ENCODE measurements around the gene EPB41L1.
"Not testable (repeated sequence)": the region's sequence is repeated elsewhere in the genome, so short reads cannot be mapped to it uniquely, and the experiment has no call there.

The EPB41L1 gene

DNA sequence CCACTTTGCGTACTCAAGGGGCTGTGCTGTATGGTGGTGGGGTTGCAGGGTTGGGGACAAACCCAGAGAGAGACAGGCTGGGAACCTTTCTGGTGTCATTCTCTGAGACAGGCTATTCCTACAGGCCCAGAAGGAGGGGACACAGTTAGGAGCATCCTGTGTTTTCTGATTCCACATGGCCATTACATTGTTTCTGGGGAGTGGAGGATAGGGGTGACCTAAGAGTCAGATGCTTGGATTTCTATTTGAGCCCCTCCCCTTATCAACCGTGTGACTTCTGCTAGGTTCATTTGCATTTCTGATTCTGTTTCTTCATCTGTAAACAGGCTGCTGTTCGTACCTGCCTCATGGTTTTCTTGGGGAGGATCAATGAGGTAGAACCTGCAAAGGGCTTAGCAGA, 29.4 kb upstream of the EPB41L1 start:
- no peak for DNase-seq

DNA sequence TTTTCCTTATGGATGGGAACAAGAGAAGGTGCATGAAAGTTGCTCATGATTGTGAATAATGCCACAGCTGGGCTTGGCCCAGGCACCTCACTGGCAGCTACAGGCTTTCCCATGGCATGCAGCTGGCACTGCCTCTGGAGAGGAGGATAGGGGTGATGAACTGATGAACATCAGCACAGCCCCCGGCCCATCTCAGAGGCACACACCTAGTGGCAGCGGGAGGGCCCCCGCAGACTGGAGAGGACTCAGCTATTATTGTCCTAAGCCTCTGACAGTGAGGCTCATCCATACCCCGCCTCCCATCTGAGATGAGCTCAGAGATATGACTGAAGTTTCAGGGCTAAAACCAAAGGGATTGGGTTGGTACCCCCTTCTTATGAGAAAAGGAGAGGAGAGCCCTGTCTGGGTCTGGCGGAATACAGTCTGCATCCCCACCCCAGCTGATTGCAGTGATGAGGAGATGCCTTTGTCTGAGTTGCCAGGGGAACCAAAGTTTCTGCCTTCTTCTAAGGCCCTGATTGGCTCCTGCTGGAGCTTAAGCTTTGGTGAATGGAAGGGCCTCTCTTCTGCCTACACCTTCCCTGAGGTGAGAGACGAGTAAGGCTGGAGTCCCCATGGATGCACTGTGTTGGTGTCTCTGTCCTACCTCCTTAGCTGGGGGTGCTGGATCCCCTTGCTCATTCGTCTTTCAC, 27.6 kb upstream of the EPB41L1 start:
- DNase-seq, result peak in 7 of 56 donors; percentile 17 to 43 (median 24)

DNA sequence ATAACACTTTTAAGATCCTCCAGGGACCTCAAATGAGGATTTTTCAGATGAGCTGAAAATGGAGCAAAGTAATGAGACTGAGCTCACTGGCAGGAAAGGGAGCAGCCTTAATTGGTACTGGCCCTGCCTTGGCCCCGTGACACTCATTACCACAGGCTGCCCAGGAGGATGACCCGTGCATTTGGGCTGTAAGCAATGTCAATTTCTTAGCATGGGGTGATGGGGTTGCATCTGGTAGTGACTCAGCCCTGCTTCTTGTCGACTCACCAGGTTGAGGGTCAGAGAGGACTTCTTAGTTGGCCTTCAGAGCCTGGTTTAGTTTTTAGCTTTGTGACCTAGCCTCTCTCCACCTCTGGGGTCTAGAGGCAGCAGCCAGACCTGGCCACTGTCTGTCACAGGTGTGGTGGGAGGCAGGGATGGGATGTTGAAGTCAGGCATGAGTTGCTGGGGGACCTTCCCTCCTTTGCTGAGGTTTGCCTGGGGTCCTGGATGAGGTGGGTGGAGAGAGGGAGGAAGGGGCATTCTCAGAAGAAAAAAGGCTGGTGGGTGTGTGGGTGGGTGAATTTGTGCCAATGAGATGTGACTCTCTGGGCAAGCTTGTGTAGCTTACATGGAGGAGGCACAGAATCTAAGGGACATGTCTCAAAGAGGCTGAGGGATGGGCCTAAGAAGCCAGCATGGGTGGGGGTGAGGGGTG, 25.9 kb upstream of the EPB41L1 start:
- no peak for DNase-seq

DNA sequence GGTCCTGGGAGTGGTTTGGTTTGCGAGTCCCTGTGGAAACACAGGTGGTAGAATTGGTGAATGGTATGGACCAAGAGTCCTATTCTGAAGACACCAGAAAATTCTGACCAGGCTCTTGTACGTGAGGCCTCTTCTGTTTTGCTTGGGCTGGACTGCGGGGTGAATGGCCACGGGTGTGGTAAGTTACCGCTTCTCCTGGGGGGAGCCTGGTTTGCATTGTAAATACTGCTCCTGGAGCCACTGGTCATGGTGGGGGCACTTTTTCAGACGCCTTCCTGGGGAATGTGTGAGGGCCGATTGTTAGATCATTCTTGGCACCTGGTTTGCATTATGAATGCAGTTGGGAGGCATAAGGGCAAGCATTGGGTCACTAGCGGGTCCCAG, 25.4 kb upstream of the EPB41L1 start:
- no peak for DNase-seq

DNA sequence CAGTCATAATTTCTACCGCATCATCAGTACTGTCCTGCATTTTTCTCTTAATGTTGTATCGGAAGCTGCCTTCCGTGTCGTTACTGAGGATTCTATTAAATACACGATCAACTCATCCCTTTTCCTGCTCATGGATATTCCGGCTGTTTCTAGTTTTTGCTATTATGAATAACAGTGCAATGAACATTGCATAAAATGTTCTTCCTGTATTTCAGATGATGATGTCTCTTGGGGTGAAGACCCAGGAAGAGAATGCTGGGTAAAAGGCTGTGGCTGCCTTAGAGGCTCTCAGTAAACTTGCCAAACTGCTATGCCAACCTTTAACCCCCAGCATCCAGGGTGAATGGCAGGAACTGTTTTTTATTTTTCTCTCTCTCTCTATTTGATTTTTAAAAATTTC, 24.1 kb upstream of the EPB41L1 start:
- no peak for DNase-seq

DNA sequence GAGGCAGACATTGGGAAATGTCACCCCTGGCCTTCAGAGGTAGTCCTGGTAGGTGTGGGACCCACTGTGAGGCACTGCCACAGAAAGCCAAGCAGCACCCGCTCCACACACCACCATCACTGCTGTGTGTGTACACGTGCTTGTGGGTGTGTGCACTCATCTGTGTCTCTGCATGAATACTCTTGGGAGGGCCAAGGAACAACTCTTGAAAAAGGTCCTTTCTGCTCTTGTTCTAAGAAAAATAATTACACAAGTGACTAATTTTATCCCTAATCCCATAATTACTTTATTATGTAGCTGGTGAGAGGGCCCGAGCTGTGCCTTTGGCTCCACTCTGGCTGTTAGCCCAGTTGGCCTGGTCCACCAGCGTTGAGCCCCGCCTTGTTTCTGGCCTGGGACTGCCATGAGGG, 21.7 kb upstream of the EPB41L1 start:
- DNase-seq, result peak in 2 of 56 donors; percentile 16 to 29

DNA sequence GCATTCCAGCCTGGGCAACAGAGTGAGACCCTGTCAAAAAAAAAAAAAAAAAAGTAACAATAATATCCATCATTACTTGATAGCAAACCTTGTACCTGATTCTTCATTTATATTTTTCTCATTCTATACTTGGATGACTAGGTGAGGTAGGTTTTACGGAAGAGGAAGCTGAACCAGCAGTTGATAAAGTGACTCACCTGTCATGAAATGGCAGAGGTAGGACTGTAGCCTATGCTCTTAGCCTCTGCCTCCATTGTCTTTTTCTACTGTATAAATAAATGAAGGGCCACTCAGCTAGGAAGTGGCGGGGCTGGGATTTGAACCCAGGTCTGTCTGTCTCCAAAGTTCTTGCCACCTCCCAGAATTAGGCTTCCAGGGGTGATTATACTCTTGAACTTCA, 20.7 kb upstream of the EPB41L1 start:
- no peak for DNase-seq

DNA sequence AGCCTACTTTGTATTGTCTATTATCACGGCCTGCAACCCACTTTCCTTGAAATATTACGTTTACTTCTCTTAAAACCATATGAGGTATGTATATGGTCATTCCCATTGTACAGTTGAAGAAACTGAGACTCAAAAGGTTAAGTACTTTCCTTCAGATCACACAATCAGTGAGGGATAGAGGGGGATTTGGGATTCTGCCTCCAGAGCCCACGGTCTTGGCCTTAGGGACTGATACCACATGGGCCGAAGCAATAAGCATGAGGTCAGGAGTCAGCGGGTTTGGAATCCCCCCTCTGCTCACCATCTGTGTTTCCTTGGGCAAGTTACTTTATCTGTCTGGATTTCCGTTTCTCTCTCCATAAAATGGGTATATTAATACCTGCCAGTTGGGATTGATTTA, 19.4 kb upstream of the EPB41L1 start:
- DNase-seq, result no peak

DNA sequence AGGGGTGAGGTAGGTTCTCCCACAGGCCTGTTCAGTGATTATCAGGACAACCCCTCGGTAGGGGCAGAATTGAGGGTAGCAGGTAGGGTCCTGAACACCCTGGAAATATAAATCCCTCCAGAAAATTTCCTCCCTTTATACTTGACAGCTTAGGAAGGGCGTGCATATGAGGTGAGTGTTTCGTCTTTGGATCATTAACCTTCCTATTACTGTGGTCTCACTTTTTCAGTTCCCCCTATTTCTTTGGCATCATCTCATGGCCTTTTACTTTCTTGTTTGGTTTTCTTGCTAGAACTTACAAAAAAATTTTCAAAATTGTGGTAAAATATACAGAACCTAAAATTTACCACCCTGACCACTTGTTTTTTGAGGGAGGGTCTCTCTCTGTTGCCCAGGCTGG, 18.7 kb upstream of the EPB41L1 start:
- DNase-seq, result no peak

DNA sequence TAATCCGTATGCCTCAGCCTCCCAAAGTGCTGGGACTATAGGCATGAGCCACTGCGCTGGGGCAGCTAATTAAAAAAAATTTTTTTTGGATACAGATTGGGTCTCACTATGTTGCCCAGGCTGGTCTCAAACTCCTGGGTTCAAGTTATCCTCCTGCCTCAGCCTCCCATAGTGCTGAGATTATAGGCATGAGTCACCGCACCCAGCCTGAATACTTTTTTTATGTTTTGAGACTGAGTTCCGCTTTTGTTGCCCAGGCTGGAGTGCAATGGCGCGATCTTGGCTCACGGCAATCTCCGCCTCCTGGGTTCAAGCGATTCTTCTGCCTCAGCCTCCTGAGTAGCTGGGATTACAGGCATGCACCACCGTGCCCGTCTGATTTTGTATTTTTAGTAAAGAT, 17.2 kb upstream of the EPB41L1 start:
- DNase-seq, result not testable (repeated sequence)

DNA sequence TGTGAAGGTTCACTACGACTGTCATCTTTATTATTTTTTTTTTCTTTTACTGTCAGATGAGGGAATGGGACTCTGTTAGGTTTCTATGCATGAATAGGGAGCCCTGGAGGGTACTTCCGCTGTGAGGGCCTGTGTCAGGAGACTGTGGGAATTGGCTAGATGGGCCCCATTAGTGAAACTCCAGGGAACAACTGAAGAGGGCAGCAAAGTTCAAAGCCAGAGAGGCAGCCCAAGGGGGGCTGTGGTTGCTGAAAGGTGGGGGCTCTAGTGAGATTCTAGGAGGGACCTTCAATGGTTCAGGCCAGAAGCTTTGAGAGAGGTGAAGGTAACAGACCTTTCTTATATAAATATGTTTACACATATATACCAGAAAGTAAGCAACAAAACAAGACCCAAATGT, 13.2 kb upstream of the EPB41L1 start:
- DNase-seq, result no peak

DNA sequence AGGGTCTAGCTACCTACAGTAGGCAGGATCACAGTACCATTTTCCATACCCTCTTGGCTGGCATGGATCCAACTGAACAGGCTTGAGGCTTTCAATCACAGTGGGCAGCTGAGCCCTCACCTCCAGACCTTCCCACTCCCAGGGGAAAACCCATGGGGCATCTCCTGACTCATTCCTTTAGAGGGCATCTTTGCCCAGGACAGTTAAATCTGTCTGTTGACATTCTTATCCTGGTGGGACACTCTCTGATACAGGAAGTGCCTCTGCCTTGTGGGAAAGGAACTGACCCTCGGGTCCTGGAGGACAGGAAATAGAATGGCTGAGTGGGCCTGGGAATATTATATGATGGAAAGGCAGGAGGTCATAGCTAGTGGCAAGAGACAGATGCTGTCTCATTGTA, 10.2 kb upstream of the EPB41L1 start:
- DNase-seq, result no peak

DNA sequence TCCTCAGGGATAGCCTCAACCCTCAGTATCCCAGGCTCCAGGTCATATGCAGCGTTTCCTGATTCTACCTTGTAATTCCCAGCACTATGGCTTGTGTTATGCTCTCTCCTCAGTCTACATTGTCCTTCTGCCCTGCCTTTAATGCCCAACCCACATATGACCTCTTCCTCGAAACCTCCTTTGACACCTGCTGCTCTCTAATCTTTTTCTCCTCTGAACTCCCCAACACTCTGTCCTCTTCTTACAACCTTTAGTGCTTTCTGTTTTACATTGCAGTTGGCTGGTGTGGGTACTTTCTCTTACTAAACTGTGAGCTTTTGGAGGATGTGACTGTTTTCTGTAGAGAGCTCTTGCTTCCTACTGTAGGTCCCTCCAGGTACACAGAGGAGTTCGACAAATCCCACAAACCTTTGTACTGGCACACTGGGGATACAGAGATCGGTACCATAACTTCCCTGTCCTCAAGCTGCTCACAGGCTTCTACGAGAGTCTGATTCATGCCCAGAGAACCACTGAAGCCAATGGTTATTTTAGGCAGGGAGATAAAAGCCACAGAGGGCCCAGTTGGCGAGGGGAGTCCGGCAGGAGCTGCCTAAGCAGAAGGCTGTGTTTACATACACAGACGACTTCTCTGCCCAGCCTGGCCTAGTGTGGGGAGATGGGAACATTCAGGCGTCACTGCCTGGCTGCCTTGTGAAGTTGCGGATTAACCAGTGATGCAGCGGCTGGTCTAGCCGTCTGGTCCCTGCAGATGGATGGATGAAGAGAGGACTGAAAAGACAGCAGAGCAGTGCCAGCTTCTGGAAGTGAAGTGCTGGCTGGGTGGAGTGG, 8.4 kb upstream of the EPB41L1 start:
- DNase-seq, result peak in 4 of 56 donors; percentile 7 to 41 (median 20)

DNA sequence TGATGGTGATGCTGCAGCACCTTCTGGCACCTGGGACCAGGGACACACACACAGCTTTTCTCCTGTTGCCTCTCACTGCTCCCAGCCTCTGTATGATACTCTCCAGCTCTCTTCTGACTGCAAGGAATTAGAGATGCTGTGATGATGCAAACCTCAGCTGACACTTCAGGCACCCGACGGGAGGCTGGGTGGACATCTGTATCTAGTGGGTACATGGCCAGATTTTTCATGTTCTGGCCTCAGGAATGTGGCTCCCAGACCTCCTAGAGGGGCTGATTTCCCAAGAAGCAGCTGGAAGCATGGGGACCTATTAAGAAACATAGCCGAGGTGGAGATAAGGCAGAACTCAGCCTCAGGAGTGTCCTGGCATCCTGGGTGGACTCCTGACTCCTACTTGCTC, 6.8 kb upstream of the EPB41L1 start:
- no peak for DNase-seq

DNA sequence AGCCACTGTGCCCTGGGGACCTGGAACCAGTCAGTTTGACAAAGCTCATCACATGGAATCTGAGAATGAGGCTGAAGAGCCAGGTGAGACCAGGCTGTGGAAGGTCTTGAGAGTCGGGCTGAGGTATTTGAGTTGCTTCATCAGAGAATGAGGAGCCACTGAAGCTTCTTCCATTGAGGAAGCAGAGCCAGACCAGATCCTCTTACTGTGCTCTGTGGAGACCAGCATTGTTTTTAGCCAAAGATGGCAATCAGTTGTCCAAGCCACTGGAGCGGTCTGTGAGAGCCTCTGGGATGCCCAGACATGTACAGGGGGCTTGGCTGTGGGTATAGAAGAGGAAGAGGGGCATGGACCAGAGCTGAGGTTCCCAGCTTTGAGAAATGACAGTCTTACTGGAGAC, 6.1 kb upstream of the EPB41L1 start:
- DNase-seq, result no peak

DNA sequence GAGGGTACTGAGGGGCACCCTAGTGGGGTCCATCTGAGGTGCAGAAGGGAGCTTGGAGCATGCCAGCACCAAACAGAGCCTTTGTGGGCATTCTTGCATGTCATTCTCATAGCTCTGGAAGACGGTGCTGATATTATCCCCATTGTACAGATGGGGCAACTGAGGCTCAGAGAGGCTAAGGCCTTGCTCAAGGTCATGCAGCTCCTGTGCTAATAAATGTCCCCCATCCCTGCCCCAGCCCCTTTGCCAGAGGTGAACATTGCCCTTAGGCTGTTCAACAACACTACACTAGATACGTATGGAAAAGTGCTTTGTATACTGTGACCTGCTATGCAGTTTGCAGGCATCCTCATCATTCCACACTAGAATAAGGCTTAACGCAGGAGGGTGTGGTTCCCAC, 5.5 kb upstream of the EPB41L1 start:
- no peak for DNase-seq

DNA sequence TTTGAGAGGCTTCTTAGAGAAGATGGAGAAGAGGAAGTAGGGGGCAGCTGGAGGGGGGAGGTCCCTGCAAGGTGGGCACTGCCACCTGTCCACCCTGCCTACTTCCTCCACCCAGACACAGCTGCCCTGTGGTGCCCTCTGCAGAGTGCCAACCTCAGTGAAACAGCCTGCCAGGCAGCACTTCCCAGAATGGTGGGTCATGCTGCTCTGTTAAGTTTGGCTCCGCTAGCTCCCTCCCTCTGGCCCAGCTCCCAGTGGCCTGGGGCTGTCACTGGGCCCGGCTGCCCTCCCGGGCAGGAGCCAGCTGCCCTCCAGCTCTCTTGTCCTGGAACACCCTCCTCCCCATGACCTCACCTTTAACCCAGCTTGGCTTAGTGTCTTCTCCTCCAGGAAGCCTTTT, 5.1 kb upstream of the EPB41L1 start:
- DNase-seq, result peak in 20 of 56 donors; percentile 20 to 65 (median 44)

DNA sequence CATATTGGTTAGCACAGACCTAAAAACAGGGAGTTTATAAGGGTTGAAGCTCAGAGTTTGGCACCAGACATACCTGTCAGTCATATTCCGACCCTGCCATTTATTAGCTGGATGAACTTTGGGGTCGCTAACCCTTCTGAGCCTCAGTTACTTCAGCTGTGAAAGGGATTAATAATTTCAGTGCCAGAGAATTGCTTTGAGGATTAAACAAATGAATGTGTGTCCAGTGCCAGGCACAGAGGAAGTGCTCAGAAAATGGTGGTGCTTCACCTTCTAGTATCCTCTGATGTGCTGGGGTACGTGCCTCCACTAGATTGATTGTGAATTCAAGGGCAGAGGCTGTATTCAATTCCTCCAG, 4.1 kb upstream of the EPB41L1 start:
- DNase-seq, result no peak

DNA sequence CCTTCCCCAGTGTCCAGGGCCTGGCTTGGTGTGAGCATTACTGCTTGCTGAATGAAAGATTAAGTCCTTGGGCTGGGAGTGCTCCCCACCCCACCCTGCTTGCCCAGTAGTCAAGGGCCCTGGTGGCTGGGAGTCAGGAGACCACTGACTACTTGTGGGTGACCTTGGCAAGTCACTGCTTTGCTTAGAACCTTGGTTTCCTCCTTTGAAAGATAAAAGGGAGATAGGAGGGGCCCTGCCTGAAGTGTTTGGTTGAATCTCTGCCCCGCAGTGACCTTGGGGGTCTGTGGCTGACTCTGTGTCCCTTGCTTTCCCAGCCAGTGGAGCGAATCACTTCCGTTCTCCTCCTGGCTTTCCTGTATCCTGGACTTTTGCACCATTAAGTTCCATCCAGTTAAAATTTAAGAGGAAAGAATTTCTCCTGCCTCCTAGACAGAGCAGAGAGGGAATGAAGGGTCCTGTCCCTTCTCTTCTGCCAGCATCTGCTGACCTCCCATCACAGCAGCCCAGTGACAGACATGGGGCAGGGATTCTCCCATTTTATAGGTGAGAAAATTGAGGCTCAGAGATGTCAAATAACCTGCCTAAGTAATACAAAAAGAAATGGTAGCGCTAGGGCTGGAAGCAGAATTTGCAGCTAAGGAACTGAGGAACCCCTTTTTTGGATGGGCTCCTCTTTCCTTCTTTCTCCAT, 3.5 kb upstream of the EPB41L1 start:
- no peak for DNase-seq

DNA sequence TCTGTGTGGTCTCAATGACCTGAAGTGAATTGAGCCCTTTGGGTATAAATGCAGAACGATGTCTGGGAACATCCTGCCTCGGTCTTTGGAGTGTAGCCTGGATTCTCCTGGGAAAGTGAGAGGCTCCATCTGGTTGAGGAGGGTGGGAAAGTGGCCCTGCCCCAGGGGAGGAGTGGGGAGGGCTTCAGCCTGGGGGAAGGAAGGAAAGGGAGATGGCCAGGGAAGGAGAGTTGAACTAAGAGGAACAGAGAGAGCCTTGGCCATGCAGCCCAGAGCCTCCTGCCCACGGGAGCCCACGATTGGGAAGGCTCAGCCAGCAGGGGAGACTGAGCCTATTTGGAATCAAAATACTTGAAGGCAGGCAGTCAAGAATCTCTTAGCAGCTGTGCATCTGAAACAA, 2.3 kb upstream of the EPB41L1 start:
- DNase-seq, result peak in 3 of 56 donors; percentile 12 to 21 (median 16)

DNA sequence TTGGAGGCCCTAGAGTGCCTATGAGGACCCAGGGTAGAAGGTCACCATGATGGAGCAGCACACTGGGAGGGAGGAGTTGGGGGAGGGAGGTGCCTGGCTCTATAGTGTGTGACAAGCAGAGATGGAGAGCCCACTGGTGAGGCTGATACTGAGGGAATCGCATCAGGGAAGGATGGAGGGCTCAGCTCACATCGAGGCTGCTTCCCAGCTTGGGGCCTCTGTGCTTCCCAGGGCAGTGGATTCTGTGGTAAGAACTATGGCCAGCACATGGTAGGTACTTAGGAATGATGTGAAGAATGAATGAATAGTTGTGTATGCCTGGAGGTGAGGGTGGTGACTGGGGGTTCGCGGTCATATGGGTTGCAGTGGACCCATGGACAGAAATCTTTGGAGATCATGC, 1.3 kb upstream of the EPB41L1 start:
- DNase-seq, result no peak
